ENCODE data around the gene RNF38.
"Not testable (repeated sequence)": the region's sequence is repeated elsewhere in the genome, so short reads cannot be mapped to it uniquely, and the experiment has no call there.

RNF38 gene

DNA sequence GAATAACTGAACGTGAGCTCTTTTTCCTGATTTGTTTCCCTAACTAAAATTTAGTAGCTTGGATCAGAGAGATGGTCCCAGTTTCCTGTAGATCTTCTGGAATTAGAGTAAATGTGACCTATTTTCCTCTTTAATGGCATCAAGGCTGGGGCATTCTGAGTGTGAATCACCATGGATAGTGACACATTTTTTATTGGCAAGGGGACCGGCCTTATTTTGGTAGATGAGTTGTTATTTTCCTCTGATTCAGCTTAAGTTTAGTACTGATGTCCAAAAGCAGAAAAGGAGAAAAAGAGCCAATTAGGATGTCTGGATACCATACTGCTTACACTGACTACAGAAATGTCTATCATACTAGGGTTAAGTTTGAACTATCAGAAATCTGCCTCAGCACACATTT lies 68.1 kb downstream of the RNF38 start:
- no peak for DNase-seq (ENCODE audit: low spot score)

DNA sequence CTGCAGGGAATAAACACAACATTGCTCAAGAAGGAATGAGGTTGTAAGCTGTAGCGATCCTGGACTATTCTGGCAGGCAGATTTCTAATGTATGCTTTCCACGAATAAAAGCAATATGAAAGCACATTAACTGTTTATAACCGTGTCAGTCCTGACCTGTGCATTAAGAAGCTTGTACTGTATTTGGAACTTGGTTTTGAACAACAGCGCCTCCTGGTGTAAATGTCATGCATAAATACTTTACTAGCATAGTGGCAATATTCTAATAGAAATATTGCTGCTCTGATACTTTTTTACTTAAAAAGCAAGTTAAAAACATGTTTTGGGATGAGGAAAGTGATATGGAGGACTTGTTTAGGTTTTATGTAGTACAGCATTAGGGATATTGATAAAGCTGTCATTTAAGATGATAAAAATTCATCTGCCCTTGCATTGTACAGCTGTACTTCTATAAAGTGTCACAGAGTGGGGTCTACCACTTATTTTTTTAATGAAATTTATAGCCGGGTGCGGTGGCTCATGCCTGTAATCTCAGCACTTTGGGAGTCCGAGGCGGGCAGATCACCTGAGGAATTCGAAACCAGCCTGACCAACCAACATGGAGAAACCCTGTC lies 71.2 kb downstream of the RNF38 start:
- DNase-seq (ENCODE audit: low spot score), result no peak

DNA sequence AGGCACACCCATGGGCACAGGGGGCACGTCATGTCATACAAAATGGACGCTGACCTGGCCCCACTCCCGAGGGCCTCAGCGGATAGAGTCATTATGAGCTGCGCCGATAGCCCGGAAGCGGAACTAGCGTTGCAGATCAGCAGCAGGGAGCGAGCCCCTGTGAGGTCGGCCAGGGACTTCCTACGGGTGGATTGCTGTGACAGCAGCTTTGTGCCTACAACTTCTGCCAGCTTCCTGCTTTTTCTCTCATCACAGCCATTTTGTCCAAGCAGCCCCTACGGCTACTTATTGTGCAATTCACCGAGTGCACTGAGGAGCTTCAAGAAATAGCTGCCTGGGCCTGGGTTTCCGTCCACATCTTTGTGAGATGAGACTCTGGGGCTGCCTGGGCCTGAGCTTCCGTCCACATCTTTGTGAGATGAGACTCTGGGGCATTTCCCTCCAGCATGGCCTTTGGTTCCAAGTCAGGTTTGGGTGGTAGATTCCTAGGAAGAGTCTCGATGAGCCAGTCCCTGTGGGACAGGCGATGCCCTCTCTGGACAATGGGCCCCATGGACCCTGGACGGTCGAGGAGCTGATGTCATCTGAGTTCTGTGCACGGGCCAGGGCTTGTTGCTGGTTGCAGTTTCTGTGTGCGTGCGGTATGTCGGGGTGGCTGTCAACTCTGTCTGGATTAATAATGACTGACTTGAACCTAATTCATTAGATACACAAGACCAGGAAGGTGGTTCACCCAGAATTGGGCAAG lies 74.8 kb downstream of the RNF38 start:
- DNase-seq (ENCODE audit: low spot score), result no peak

DNA sequence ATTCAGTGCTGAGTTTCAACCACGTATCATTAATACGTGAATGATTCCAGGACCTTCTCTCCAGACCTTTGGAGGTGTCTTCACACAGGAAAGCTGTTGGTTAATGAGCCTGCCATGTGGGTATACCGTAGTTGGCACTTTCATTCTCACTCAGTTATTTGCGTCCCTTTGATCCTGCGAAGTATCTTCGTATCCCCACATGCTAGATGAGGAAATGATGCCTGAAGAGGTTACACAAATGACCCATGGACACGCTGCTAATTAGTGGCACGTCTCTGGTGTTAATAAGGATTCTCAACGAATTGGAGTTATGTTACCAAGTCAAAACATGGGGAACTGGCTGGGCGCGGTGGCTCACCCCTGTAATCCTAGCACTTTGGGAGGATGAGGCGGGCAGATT lies 76.1 kb downstream of the RNF38 start:
- DNase-seq (ENCODE audit: low spot score), result no peak

DNA sequence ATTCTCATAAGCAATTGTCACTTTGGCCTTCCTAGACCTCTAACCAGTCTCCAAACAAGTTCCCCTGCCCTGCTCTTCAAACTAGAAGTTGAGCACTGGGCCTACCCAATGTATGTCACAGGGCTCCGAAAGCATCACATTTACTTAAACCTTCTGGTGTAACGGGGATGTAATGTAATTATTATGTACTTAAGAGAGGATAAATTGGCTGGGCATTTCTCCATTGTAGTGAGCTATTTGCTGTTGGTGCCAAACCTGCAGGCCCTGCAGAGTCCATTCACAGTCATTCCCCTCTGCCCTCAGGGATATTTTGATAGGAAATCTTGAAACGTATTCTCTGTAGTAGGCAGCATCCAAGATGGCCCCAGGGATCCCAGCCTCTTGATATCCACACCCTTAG lies 77.6 kb downstream of the RNF38 start:
- DNase-seq (ENCODE audit: low spot score), result no peak

DNA sequence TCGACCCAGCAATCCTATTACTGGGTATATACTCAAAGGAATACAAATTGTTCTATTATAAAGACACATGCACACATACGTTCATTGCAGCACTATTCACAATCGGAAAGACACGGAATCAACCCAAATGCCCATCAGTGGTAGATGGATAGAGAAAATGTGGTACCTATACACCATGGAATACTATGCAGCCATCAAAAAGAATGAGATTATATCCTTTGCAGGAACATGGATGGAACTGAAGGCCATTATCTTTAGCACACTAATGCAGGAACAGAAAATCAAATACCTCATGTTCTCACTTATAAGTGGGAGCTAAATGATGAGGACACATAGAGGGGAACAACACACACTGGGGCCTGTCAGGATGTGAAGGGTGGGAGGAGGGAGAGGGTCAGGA lies 78.2 kb downstream of the RNF38 start:
- not testable (repeated sequence) for DNase-seq (ENCODE audit: low spot score)

DNA sequence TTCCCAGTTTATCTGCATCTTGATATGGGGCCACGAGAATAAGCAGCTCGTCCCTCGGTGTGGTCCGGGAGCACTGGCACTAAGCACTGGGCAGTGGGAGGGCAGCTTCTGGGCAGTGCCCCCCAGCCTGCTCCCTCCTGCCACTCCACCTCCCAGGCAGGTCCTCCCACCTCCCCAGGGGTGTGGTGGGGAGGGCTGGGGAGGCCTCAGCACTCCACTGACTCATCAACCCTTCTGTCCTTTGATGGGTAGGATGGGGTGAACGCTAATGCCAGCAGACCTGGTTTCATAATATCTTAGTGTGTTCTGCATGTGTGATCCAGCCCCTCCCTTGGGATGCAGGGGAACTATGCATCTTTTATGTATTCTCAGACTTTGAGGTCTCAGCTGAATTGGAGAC lies 79.6 kb downstream of the RNF38 start:
- DNase-seq (ENCODE audit: low spot score), result no peak

DNA sequence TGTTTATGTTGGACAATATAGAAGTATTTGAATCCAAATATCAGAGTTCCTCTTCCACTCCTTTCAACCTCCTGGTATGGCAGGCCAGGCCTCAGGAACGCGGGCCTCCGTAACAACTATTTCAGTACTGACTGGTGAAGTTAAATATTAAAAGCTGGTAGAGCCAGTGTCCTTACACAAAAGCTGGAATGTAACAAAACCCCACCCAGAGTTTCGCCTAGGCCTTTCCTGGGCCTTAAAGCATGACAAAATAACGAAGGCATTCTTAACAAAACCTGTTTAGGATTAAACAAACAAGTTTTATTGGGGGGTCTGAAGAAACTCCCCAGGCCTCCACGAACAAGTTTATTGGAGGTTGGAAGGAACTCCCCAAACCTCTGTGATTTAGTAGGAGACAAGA lies 80.3 kb downstream of the RNF38 start:
- no peak for DNase-seq (ENCODE audit: low spot score)

DNA sequence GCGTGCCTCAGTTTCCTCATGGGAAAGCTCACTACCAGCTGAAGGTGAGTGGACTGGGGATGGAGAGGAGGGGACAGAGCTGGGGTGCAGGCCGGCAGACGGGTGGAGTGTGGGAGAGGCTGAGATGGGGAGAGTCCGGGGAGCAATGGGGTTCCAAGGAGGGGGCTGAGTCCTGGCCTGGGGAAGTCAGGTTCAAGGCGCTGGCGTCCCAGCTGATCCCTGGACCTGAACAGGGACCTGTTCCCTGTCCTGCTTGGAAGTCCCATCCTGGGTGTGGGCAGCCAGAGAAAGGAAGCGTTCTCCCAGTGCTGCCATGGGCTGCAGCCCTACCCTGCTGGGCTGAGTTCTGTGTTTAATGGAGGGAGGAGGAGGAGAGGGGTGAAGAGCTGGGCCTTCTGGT lies 80.9 kb downstream of the RNF38 start:
- no peak for DNase-seq (ENCODE audit: low spot score)

DNA sequence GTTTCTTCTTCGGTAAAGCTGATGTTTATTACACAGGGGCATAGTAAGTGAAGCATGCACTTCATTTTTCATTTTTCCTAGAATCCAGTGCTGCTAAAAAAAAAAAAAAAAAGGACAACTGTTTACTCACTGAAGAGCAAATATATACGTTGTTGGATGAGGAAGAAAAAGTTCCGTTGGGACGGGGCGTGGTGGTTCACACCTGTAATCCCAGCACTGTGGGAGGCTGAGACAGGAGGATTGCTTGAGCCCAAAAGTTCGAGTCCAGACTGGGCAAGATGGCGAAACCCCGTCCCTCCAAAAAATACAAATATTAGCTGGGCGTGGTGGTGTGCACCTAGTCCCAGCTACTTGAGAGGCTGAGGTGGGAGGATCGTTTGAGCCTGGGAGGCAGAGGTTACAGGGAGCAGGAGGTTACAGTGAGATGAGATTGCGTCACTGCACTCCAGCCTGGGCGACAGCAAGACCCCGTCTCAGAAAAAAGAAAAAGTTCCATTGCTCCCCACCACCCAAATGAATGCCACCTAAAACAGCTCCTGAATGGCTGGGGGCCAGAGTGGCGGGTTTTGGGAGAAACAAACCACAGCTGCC lies 81.8 kb downstream of the RNF38 start:
- DNase-seq (ENCODE audit: low spot score), result no peak

DNA sequence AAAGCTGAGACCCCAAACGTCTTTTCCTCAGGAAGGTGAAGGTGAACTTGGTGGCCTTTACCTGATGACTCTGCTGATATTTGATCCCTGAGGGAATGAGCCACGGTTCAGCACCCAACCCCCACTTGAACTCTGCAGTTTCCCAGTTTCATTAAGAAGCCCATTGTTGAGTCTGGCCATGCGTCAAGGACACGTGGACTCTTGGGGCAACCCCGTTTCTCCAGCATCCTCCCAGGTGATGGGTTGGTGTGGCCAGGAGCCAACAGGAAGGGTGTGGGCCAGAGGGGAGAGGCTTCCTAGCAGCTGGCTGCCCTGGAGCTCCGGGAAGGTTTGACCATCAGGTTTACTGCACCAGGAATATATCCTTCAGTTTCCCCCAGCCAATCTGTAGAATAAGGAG lies 82.3 kb downstream of the RNF38 start:
- DNase-seq (ENCODE audit: low spot score), result no peak

DNA sequence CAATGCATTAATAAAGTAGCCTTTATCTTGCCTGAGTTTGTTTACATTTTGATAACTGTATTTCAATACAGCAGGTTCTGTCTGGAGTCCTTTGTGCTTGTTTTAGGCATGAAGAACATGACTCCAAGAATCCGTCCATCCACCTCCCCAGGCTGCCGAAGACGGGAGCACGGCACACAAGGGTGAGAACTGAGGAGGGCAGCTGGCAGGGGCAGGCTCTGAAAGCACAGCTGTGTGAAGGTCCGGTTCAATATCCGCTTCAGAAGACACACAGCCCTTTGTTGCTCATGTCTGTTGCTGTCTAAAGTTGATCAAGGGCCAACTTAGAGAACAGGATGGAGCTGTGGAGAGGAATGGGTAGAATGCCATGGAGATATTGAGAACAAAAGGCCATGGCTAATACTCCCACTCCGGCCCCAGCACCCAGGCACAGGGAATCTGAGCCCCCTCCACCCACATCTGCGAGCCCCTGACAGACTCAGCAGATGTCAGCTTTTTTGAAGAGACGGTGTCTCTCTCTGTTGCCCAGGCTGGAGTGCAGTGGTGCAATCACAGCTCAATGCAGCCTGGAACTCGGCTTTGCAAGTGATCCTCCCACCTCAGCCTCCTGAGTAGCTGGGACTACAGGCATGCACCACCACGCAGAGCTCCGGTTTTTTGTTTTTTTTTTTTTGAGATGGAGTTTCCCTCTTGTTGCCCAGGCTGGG lies 83.3 kb downstream of the RNF38 start:
- DNase-seq (ENCODE audit: low spot score), result no peak

DNA sequence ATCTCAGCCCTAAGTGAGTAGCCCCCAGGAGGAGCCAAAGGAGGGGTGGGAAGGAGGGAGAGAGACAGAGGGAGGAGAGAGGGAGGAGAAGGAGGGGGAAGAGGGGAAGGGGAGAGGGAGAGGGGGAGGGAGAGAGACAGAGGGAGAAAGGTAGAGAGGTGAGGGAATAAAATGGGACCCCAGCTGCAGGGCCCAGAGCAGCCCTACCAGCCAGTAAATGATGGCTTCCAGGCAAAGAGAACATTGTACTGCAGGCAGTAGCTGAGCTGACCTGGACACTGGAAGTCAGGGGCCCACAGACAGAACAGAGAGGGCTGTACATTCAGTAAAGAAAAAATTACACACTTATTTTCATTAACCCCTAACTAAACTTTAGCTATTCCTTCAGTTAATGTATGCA lies 84.0 kb downstream of the RNF38 start:
- DNase-seq (ENCODE audit: low spot score), result no peak

DNA sequence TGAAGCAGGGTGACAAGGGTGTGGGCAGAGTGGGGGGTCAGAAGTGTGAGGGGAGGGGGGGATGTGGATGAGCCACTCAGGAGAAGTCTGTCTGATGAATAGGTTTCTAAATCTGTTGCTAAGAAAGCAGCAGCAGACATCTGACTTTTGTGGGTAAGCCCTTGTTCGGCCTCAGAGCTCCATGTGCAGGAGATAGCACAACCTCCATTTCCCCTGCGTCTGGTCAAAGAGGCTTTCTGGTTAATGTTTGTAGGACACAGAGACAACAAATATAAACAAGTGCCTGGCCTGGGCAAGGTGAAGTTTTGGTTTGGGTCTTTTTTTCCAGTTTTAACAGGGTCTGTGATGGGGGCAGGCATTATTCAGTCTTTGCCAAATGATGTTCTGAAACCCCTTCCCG lies 84.8 kb downstream of the RNF38 start:
- no peak for DNase-seq (ENCODE audit: low spot score)

DNA sequence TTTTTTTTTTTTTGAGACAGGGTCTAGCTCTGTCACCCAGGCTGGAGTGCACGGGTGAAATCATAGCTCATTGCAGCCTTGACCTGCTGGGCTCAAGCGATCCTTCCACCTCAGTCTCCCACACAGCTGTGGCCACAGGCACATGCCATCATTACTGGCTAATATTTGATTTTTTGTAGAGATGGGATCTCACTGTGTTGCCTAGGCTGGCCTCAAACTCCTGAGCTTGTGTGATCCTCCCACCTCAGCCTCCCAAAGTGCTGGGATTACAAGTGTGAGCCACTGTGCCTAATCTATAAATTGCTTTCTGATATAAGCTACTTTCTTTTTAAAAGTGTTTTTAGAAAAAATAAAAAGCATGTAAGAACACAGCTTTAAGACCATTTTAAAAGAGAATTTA lies 85.3 kb downstream of the RNF38 start:
- no peak for DNase-seq (ENCODE audit: low spot score)

DNA sequence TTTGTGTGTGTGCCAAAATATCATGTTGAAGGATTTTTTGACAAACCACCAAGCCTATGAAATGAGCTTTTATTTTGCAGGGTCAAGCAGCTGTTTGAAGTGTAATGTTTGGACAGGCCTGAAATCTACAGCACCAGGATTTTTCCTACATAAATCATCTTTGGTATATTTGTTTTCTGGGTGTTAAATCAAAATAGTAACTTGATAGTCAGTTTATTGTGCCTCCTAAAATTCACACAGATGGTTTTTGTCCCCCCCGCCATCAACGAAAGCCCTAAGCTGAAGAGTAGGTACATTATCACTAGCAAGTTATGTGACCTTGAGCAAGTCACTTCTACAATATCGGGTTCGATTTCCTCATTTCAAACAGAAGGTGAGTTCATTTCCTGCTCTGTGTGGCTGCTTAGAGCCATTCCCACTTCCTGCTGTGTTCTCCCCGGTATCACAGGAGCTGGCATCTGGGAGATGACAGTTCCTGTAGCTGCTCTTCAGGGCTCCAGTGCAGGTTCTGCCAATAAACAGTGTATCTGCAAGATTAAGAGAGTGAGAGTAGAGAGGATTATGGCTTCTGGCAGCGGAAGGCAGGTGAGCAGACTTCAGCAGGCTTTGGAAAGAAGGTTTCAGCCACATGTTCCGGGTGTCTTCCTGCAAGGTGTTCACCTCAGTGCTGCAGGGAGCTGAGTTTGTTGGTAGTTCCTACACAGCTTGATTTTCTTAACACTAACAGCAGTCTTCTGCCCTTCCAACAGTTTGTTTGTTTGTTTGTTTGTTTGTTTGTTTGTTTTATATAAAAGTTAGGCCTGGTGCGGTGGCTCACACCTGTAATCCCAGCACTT lies 93.4 kb downstream of the RNF38 start:
- DNase-seq (ENCODE audit: low spot score), result no peak

DNA sequence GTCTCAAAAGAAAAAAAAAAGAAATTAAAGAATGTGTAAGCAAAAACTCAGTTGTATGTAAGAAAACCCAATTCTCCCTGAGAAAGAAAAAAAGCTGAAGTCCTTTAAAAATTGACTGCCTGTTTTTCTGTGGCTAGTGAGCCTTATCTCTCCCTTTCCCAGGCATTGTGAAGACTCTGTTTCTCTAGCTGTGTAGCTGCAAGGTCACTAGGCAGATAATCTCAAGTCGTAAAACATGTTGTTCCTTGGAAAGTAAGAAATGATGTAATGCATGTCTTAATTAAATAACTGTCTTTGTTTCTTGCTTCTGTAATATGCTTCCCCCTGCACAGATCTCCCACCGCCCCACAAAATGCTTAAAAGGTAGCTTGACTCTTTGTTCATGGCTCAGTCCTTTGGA lies 95.7 kb downstream of the RNF38 start:
- not testable (repeated sequence) for DNase-seq (ENCODE audit: low spot score)

DNA sequence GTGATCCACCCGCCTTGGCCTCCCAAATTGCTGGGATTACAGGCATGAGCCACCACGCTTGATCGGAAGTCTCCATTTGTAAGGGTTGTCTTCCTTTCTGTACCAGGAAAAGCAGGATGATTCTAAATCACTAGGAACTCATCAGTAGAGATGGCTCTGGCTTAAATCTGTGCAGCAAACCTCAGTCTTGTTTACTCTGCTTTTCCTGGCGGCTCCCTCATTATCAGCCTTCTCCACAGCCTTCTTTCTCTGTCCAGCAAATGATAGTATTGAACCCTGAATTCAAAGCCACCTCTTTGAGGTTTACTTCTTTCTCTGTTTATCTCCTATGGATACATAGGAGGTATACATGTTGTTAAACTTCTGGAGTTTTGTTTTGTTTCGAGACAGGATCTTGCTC lies 98.8 kb downstream of the RNF38 start:
- DNase-seq (ENCODE audit: low spot score), result no peak

DNA sequence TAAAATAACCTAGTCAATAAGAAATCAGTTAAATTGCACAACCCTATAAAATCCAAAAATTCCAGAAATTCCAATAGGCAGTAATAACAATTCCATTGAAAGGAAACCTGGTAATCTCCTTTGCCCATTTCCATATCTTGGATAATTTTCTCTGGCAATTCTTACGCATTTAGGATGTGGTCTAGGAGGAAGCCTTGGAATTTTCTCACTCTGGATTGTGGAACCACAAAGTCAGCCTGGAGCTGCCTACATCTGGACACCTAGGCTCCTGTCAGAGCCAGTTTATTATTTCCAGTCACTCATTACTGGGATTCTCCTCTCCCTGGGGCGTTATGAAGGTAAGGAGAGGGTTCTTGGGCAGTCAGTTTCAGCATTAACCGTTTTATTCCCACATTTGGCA lies 101.5 kb downstream of the RNF38 start:
- DNase-seq (ENCODE audit: low spot score), result no peak

DNA sequence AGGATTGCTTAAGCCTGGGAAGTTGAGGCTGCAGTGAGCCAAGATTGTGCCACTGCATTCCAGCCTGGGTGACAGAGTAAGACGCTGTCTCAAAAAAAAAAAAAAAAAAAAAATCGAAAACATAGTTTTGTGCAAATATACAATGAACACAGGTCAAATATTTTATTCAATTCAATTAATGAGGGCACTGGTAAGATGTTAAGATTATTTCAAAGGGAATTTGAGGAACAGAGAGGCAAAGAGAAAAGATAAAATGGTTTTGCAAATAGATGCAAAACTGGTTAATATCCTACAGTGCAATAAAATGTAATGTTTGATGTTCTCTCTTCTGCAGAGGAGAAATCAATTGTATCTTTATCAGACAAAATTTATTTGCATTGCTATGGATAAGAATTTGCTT lies 102.3 kb downstream of the RNF38 start:
- no peak for DNase-seq (ENCODE audit: low spot score)

DNA sequence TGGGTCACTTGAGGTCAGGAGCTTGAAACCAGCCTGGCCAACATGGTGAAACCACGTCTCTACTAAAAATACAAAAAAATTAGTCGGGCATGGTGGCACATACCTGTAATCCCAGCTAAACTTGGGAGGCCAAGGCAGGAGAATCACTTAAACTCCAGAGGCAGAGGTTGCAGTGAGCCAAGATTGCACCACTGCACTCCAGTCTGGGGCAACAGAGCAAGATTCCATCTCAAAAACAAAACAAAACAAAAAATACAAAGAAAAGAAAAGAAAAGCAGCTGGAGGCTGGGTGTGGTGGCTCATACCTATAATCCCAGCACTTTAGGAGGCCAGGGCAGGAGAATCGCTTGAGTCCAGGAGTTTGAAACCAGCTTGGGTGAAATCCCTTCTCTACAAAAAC lies 105.1 kb downstream of the RNF38 start:
- not testable (repeated sequence) for DNase-seq (ENCODE audit: low spot score)

DNA sequence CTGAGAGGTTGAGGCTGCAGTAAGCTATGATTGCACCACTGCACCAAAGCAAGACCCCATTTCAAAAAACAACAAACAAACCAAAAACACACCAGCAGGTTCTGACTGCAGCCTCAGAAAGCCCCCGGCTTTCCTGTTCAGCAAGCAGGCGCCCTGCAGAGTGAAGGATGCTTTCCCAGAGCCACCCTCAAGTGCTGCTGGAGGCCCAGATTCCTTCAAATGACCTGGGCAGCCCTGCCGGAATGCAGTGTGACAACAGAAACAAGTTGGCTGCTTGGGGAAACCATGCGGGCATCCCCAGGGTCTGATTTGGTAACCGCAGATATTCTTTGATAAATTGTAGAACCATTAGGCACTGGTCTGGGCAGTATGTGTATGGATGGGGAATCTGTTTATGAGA lies 106.2 kb downstream of the RNF38 start:
- DNase-seq (ENCODE audit: low spot score), result no peak

All from left forelimb (tissue), 1 donor.